HepG2 (cell line): ENCODE results near the gene FRMPD2. TPM values are rescaled to one million over a fixed set of nuclear protein-coding genes. Genes with fewer than 3 reads are reported as not detected.

Source experiments
- ATAC-seq: fragments of 200-7000 bp; cut with Tn5 transposase; 3 replicates; pipeline ENCODE4 v1.9.1; 2020; ENCODE audit warnings: mild to moderate bottlenecking, moderate library complexity
- BruUV-seq: library from RNA; stranded (reverse); fragments of 400-500 nt; replicated peaks from 2 replicates; lab custom pipeline; 2021; lab: Mats Ljungman, UMichigan
- CTCF ChIA-PET: fragments of 300-600 bp; formaldehyde crosslinking; extraction: SDS; loops from one replicate; lab custom pipeline; 2021; ENCODE audit warnings: low total read pairs, inconsistent platforms, low intra/inter-chr PET ratio; lab: Yijun Ruan, JAX
- POLR2A ChIA-PET: fragments of 350-600 bp; sonication (Branson Sonifier 250); formaldehyde crosslinking; loops from one replicate; lab custom pipeline; 2020; ENCODE audit warnings: antibody characterized with exemption, inconsistent platforms; lab: Yijun Ruan, JAX
- DNase-seq: peaks from one replicate; pipeline ENCODE4 v3.0.0-alpha.2; 2015; ENCODE audit warnings: low spot score
- FAIRE-seq: peaks from 3 replicates; lab custom pipeline; 2011; peaks lifted over from hg19 to GRCh38; lab: Jason Lieb, UNC
- H2AFZ ChIP-seq: one replicate; pipeline ENCODE4 v1.6.1; 2011; ENCODE audit warnings: low read length, inconsistent platforms
- H3K27ac ChIP-seq: fragments of 300-600 bp; 3 replicates; pipeline ENCODE4 v1.8.0; 2011; ENCODE audit warnings: mixed run types, mild to moderate bottlenecking, mixed read lengths, low read length, inconsistent platforms; ENCODE audit not compliant: insufficient read depth; ENCODE audit errors: extremely low read length
- H3K27me3 ChIP-seq, 2 experiments: fragments of 200-600 bp in 1 of 2; 2 replicates in 1 of 2; 3 replicates in 1 of 2; pipeline versions ENCODE4 v1.6.0 to v1.8.0; 2011; ENCODE audit warnings: low read length in 2 of 2, mild to moderate bottlenecking in 2 of 2, moderate library complexity in 2 of 2, inconsistent platforms in 1 of 2; ENCODE audit not compliant: insufficient read depth in 2 of 2, control insufficient read depth in 1 of 2
- H3K36me3 ChIP-seq, 2 experiments: fragments of 200-600 bp in 1 of 2; replicated peaks in 1 of 2; 2 replicates in 1 of 2; 3 replicates in 1 of 2; pipeline versions ENCODE4 v1.5.1 to v1.8.0; 2011; ENCODE audit warnings: low read length in 2 of 2, inconsistent platforms in 1 of 2; ENCODE audit not compliant: insufficient read depth in 2 of 2, control insufficient read depth in 1 of 2
- H3K4me1 ChIP-seq: 2 replicates; pipeline ENCODE4 v1.5.1; 2012; ENCODE audit warnings: low read length, inconsistent platforms; ENCODE audit not compliant: insufficient read depth
- H3K4me2 ChIP-seq: 2 replicates; pipeline ENCODE4 v1.6.0; 2011; ENCODE audit warnings: low read depth, low read length, inconsistent platforms
- H3K4me3 ChIP-seq, 3 experiments: fragments of 200-600 bp in 1 of 3; sonication (generic), shearing (Covaris generic) in 1 of 3; replicated peaks in 1 of 3; 2 replicates each; pipeline ENCODE4 v1.5.1; 2011 to 2016; ENCODE audit warnings: low read length in 3 of 3, inconsistent platforms in 2 of 3, low read depth in 2 of 3, mild to moderate bottlenecking in 2 of 3, control low read depth in 1 of 3, mixed read lengths in 1 of 3; ENCODE audit not compliant: insufficient read depth in 1 of 3
- H3K79me2 ChIP-seq: one replicate; pipeline ENCODE4 v1.6.1; 2011; ENCODE audit warnings: low read length, inconsistent platforms; ENCODE audit not compliant: insufficient read depth
- H3K9ac ChIP-seq: 2 replicates; pipeline ENCODE4 v1.6.0; 2011; ENCODE audit warnings: mild to moderate bottlenecking, low read depth, low read length, inconsistent platforms; ENCODE audit not compliant: insufficient read depth
- H3K9me3 ChIP-seq: 2 replicates; pipeline ENCODE4 v1.5.1; 2012; ENCODE audit warnings: mild to moderate bottlenecking, low read length
- H4K20me1 ChIP-seq: 2 replicates; pipeline ENCODE4 v1.6.0; 2011; ENCODE audit warnings: inconsistent platforms, mild to moderate bottlenecking, low read length, moderate library complexity; ENCODE audit not compliant: insufficient read depth
- ATF2 ChIP-seq: sonication (generic); formaldehyde crosslinking; IDR thresholded peaks from 2 replicates; pipeline ENCODE4 v1.4.0; 2020; ENCODE audit warnings: missing genetic modification reagents
- HMG20B ChIP-seq: conservative IDR thresholded peaks from 2 replicates; pipeline ENCODE4 v1.6.1; 2016; ENCODE audit warnings: missing genetic modification reagents, missing compliant biosample characterization
- KAT2B ChIP-seq: fragments of 150-350 bp; IDR thresholded peaks from 2 replicates; pipeline ENCODE4 v1.6.1; 2014; ENCODE audit warnings: low read depth, low read length, borderline replicate concordance
- KDM5B ChIP-seq: sonication (generic); formaldehyde crosslinking; IDR thresholded peaks from 2 replicates; pipeline ENCODE4 v1.4.0; 2020; ENCODE audit warnings: missing genetic modification reagents, mild to moderate bottlenecking, borderline replicate concordance
- MTF1 ChIP-seq: sonication (generic); formaldehyde crosslinking; IDR thresholded peaks from 2 replicates; pipeline ENCODE4 v1.5.0; 2020; ENCODE audit warnings: missing genetic modification reagents
- NFE2L1 ChIP-seq: sonication (generic); formaldehyde crosslinking; IDR thresholded peaks from 2 replicates; pipeline ENCODE4 v1.4.0; 2020; ENCODE audit warnings: missing genetic modification reagents, mild to moderate bottlenecking, borderline replicate concordance
- NKX3-1 ChIP-seq: sonication (generic); formaldehyde crosslinking; IDR thresholded peaks from 2 replicates; pipeline ENCODE4 v1.5.0; 2020; ENCODE audit warnings: missing genetic modification reagents
- PTBP1 ChIP-seq: fragments of 200-400 bp; formaldehyde crosslinking; IDR thresholded peaks from 2 replicates; pipeline ENCODE4 v1.6.1; 2018; ENCODE audit warnings: low read length, low read depth; ENCODE audit not compliant: poor library complexity, severe bottlenecking
- SALL1 ChIP-seq: sonication (generic); formaldehyde crosslinking; IDR thresholded peaks from 2 replicates; pipeline ENCODE4 v1.8.0; 2022; ENCODE audit warnings: mild to moderate bottlenecking, missing genetic modification reagents
- SRSF4 ChIP-seq: fragments of 200-400 bp; formaldehyde crosslinking; IDR thresholded peaks from one replicate; pipeline ENCODE4 v1.6.1; 2018; ENCODE audit warnings: mild to moderate bottlenecking, low read depth, low read length, moderate library complexity; ENCODE audit not compliant: poor library complexity, severe bottlenecking
- TBL1XR1 ChIP-seq: fragments of 150-350 bp; IDR thresholded peaks from 2 replicates; pipeline ENCODE4 v1.6.1; 2014; ENCODE audit warnings: borderline replicate concordance, low read length; ENCODE audit not compliant: partially characterized antibody
- THAP11 ChIP-seq: IDR thresholded peaks from 2 replicates; pipeline ENCODE4 v1.6.1; 2016; ENCODE audit warnings: missing biosample characterization, missing genetic modification reagents
- ZBTB1 ChIP-seq: sonication (generic); formaldehyde crosslinking; IDR thresholded peaks from 2 replicates; pipeline ENCODE4 v1.4.0; 2020; ENCODE audit warnings: missing genetic modification reagents, borderline replicate concordance
- ZBTB7A ChIP-seq: sonication (generic); formaldehyde crosslinking; IDR thresholded peaks from 2 replicates; pipeline ENCODE4 v1.8.0; 2022; ENCODE audit warnings: mild to moderate bottlenecking, missing genetic modification reagents
- ZNF547 ChIP-seq: sonication (generic); formaldehyde crosslinking; IDR thresholded peaks from 2 replicates; pipeline ENCODE4 v1.5.1; 2020; ENCODE audit warnings: mild to moderate bottlenecking, missing genetic modification reagents
- ZNF605 ChIP-seq: sonication (generic); formaldehyde crosslinking; IDR thresholded peaks from 2 replicates; pipeline ENCODE4 v1.8.0; 2022; ENCODE audit warnings: mild to moderate bottlenecking, missing genetic modification reagents
- ZNF746 ChIP-seq: sonication (generic); formaldehyde crosslinking; IDR thresholded peaks from 2 replicates; pipeline ENCODE4 v1.8.0; 2022; ENCODE audit warnings: mild to moderate bottlenecking, missing genetic modification reagents
- ZSCAN22 ChIP-seq: sonication (generic); formaldehyde crosslinking; IDR thresholded peaks from 2 replicates; pipeline ENCODE4 v1.4.0; 2020; ENCODE audit warnings: mild to moderate bottlenecking, missing genetic modification reagents
- WGBS: methylation state at CpG from one replicate; pipeline ENCODE4 v1.1.6; 2017; ENCODE audit warnings: low lambda C conversion rate; 5-methylcytosine and 5-hydroxymethylcytosine counted together
- in situ Hi-C: cut with HindIII; loops from 2 replicates; pipeline ENCODE4 v1.10.0; 2017; ENCODE audit warnings: low pct_unique_long_range_greater_than_20kb; ENCODE audit not compliant: extremely low pct_ligation_motif_present
- intact Hi-C: fragments of 100-400 bp; cut with micrococcal nuclease; formaldehyde crosslinking; loops from one replicate; pipeline ENCODE4 v1.10.0; 2022; ENCODE audit not compliant: unreplicated experiment
- polyA plus RNA-seq, 8 experiments: library from polyadenylated mRNA; depleted of rRNA in 3 of 8; stranded (reverse) in 7 of 8; unstranded in 1 of 8; fragments of >200 nt; fragmentation: Illumina TruSeq in 4 of 8; extraction: Trizol in 4 of 8; gene quantifications; 2 replicates each; pipeline versions ENCODE4 v1.2.1 to v1.2.3, GENCODE V29; 2011 to 2016; ENCODE audit warnings: low read depth in 4 of 8, missing spikeins in 1 of 8, mixed read lengths in 1 of 8; ENCODE audit not compliant: insufficient read depth in 1 of 8
- total RNA-seq, 5 experiments: library from RNA; depleted of rRNA; stranded (reverse); fragments of >200 nt; fragmentation: Illumina TruSeq; extraction: Trizol; gene quantifications; 2 replicates each; pipeline ENCODE4 v1.2.3, GENCODE V29; 2016; ENCODE audit warnings: low read depth in 1 of 5
- TF ChIP-seq, protein P1 (sequence below): sonication (generic); formaldehyde crosslinking; IDR thresholded peaks from 2 replicates; pipeline ENCODE4 v1.4.0; 2020; ENCODE audit warnings: mild to moderate bottlenecking, missing genetic modification reagents
- TF ChIP-seq, protein P2 (sequence below): sonication (generic); formaldehyde crosslinking; conservative IDR thresholded peaks from 2 replicates; pipeline ENCODE4 v1.4.0; 2020; ENCODE audit warnings: missing genetic modification reagents

FRMPD2 gene
- total and polyA plus RNA-seq, 2 of the 13 experiments (the other 11 are each of a cell fraction or from before 2014, with no cell fraction given) = 0.45 to 1.3 TPM

- TF ChIP-seq, protein P1, sequence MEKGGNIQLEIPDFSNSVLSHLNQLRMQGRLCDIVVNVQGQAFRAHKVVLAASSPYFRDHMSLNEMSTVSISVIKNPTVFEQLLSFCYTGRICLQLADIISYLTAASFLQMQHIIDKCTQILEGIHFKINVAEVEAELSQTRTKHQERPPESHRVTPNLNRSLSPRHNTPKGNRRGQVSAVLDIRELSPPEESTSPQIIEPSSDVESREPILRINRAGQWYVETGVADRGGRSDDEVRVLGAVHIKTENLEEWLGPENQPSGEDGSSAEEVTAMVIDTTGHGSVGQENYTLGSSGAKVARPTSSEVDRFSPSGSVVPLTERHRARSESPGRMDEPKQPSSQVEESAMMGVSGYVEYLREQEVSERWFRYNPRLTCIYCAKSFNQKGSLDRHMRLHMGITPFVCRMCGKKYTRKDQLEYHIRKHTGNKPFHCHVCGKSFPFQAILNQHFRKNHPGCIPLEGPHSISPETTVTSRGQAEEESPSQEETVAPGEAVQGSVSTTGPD (CRISPR knock-in tag) = no peak
- TF ChIP-seq SRSF4 (no peak), ATF2 (CRISPR knock-in tag) (no peak), ZBTB1 (CRISPR knock-in tag) (no peak), KAT2B (no peak), KDM5B (CRISPR knock-in tag) (no peak)
Observed at GRCh38 chr10:48187713-48188485, 86.6 kb downstream of the FRMPD2 start (continued).

GRCh38 chr10:48187126-48187525, 87.4 kb downstream of the FRMPD2 start:
- FAIRE-seq (no peak), DNase-seq (no peak), ATAC-seq (no peak)
- intact Hi-C loops = loop anchor here (1.0 kb wide), 1 partner anchor 40 kb away; no protein-coding TSS in a partner anchor
- POLR2A ChIA-PET = no interaction called here
- H3K9me3 ChIP-seq = no peaks in the 10 kb centered on the region
- peaks cover 33% of the 10 kb centered on the region for H3K4me1 ChIP-seq
- CTCF ChIA-PET = no interaction called here
- peak overlapping the region; percentile 71; the same call in 1 of the 2 replicates for H3K4me2 ChIP-seq
- no peaks in the 10 kb centered on the region for H4K20me1 ChIP-seq
- 46% methylated on average over 6 of the region's 7 CpGs for whole genome bisulfite sequencing
- no peak overlapping the region for H3K4me3 ChIP-seq
- in situ Hi-C loops = no loop called here
- no peaks in the 10 kb centered on the region for H3K27me3 ChIP-seq
- no peaks in the 10 kb centered on the region for H3K79me2 ChIP-seq
- peak overlapping the region; percentile 71 for H3K27ac ChIP-seq
- no peak overlapping the region for H3K9ac ChIP-seq
- no peaks in the 10 kb centered on the region for H3K36me3 ChIP-seq
- no TSS peak for BruUV-seq
- no peak overlapping the region for H2AFZ ChIP-seq
- TF ChIP-seq PTBP1 = no peak
- TF ChIP-seq HMG20B = no peak
- no peak for TF ChIP-seq ZBTB7A
- TF ChIP-seq, protein P2, sequence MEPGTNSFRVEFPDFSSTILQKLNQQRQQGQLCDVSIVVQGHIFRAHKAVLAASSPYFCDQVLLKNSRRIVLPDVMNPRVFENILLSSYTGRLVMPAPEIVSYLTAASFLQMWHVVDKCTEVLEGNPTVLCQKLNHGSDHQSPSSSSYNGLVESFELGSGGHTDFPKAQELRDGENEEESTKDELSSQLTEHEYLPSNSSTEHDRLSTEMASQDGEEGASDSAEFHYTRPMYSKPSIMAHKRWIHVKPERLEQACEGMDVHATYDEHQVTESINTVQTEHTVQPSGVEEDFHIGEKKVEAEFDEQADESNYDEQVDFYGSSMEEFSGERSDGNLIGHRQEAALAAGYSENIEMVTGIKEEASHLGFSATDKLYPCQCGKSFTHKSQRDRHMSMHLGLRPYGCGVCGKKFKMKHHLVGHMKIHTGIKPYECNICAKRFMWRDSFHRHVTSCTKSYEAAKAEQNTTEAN (CRISPR knock-in tag) = no peak
- no peak for TF ChIP-seq MTF1
- no peak for TF ChIP-seq THAP11 (CRISPR knock-in tag)
- no peak for TF ChIP-seq ZNF547 (CRISPR knock-in tag)
- no peak for TF ChIP-seq TBL1XR1
- no peak for TF ChIP-seq NFE2L1 (CRISPR knock-in tag)
- TF ChIP-seq ZNF746 (CRISPR knock-in tag) = no peak
- TF ChIP-seq ZSCAN22 (CRISPR knock-in tag) = no peak
- no peak for TF ChIP-seq NKX3-1
- TF ChIP-seq ZNF605 (CRISPR knock-in tag) = no peak
- no peak for TF ChIP-seq SALL1 (CRISPR knock-in tag)
